ENCODE data around the gene RBFA. TPM values are rescaled to one million over a fixed set of nuclear protein-coding genes. Genes with fewer than 3 reads are reported as not detected.

The RBFA gene
- total RNA-seq, 1 experiment from 2014 or later: 39.5 TPM

DNA sequence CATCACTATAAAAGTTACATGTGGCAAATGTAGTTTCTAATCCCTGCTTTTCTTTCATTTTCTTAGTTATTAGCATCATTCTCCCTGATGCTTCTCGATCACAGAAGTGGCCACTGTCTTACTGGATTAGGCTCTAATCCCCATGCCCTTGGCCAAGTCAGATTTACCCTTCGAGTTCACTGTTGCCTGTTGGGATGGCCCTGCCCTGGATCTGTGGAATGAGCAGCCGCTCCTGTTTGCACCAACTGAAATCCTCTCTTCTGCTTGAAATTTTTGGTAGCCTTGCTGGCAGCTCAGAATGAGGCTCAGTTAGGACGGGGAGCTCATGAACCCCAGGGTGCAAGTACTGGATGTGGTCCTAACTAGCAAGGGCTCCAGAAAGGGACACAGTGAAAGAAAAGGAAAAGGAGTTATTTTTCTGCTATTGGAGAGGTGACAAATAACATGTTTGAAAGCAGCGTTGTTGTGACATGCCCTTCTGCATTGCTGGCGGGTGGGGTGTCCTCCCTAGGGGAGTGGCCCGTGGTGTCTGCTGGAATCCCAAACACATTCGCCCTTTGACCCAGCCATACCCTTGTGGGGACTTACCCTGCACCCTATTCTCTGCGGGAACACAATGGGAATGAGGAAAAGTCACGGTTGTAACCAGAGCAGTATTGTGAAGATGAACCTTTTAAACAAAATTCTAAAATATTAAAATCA is 34.5 kb downstream of the RBFA start:
- ChIA-PET POLR2A (ENCODE audit: low non-redundant PET) (no interaction called here), CTCF (no interaction called here)
- no TSS peak for BruUV-seq (replicated peaks)
- no peak for DNase-seq (ENCODE audit: low spot score)
- intact Hi-C loops (cut with micrococcal nuclease; ENCODE audit: unreplicated experiment): no loop called here
- H3K4me1 ChIP-seq (ENCODE audit: insufficient read depth, low read length, poor library complexity, severe bottlenecking): no peaks in the 10 kb centered on the region
- H3K27me3 ChIP-seq (replicated peaks; ENCODE audit: insufficient read depth, low read depth, low read length, poor library complexity): no peaks in the 10 kb centered on the region
- TF ChIP-seq, protein P1, sequence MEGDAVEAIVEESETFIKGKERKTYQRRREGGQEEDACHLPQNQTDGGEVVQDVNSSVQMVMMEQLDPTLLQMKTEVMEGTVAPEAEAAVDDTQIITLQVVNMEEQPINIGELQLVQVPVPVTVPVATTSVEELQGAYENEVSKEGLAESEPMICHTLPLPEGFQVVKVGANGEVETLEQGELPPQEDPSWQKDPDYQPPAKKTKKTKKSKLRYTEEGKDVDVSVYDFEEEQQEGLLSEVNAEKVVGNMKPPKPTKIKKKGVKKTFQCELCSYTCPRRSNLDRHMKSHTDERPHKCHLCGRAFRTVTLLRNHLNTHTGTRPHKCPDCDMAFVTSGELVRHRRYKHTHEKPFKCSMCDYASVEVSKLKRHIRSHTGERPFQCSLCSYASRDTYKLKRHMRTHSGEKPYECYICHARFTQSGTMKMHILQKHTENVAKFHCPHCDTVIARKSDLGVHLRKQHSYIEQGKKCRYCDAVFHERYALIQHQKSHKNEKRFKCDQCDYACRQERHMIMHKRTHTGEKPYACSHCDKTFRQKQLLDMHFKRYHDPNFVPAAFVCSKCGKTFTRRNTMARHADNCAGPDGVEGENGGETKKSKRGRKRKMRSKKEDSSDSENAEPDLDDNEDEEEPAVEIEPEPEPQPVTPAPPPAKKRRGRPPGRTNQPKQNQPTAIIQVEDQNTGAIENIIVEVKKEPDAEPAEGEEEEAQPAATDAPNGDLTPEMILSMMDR (conservative IDR thresholded peaks at IDR 0.05; ENCODE audit: low read depth, low read length): no peak
- no peak for TF ChIP-seq EZH2 (IDR thresholded peaks at IDR 0.05; ENCODE audit: borderline replicate concordance, low read depth, low read length, poor library complexity, severe bottlenecking)
- H3K4me3 ChIP-seq (ENCODE audit: low read depth, low read length, poor library complexity, severe bottlenecking): no peak overlapping the region
- H3K36me3 ChIP-seq (ENCODE audit: insufficient read depth, low read length, poor library complexity, severe bottlenecking): no peaks in the 10 kb centered on the region
- no peak overlapping the region for H3K27ac ChIP-seq (ENCODE audit: low read depth, low read length, poor library complexity, severe bottlenecking)
- no peaks in the 10 kb centered on the region for H3K9me3 ChIP-seq (ENCODE audit: low read depth, low read length, poor library complexity, severe bottlenecking)

DNA sequence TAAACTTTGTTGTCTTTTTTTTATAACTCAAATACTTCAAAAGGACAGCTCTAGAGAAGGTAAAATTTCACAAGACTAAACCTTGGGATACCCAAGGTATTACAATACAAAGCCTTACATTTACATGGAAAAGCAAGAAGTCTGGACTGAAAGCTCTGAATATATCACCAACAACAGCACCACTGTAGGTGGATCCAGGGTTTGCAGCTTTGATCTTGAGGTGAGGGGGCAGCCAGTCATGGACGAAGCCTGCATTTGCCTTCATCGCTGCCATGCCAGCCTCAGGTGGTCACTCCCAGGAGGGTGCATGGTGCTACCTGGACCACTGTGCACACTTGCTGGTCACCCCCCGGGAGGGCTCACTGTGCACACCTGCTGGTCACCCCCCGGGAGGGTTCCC is 36.6 kb downstream of the RBFA start:
- no peaks in the 10 kb centered on the region for H3K36me3 ChIP-seq (ENCODE audit: insufficient read depth, low read length, poor library complexity, severe bottlenecking)
- no peak for DNase-seq (ENCODE audit: low spot score)
- intact Hi-C loops (cut with micrococcal nuclease; ENCODE audit: unreplicated experiment): no loop called here
- H3K4me3 ChIP-seq (ENCODE audit: low read depth, low read length, poor library complexity, severe bottlenecking): no peak overlapping the region
- H3K27me3 ChIP-seq (replicated peaks; ENCODE audit: insufficient read depth, low read depth, low read length, poor library complexity): no peaks in the 10 kb centered on the region
- CTCF ChIA-PET: no interaction called here
- H3K27ac ChIP-seq (ENCODE audit: low read depth, low read length, poor library complexity, severe bottlenecking): no peak overlapping the region
- H3K9me3 ChIP-seq (ENCODE audit: low read depth, low read length, poor library complexity, severe bottlenecking): no peaks in the 10 kb centered on the region
- TF ChIP-seq, protein P1 (conservative IDR thresholded peaks at IDR 0.05; ENCODE audit: low read depth, low read length): no peak
- no peak for TF ChIP-seq EZH2 (IDR thresholded peaks at IDR 0.05; ENCODE audit: borderline replicate concordance, low read depth, low read length, poor library complexity, severe bottlenecking)
- no peaks in the 10 kb centered on the region for H3K4me1 ChIP-seq (ENCODE audit: insufficient read depth, low read length, poor library complexity, severe bottlenecking)
- BruUV-seq (replicated peaks): no TSS peak
- POLR2A ChIA-PET (ENCODE audit: low non-redundant PET): interaction anchor here (0.7 kb wide), 1 partner anchor 152 kb away, joined by 3 read pairs; no protein-coding TSS in a partner anchor

DNA sequence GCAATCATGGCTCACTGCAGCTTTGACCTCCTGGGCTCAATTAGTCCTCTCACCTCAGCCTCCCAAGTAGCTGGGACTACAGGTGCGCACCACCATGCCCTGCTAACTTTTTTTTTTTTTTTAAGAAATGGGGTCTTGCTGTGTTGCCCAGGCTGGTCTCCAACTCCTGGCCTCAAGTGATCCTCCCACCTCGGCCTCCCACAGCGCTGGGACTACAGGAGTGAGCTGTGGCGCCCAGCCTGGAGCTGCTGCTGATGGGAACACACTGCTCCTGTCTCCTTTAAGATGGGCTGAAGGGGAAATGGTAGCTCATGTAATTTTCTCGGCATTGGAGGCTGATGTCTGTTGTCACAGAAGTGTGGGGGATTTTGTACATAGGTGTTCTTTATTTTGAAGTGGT is 39.9 kb downstream of the RBFA start:
- CTCF ChIA-PET: no interaction called here
- POLR2A ChIA-PET (ENCODE audit: low non-redundant PET): no interaction called here
- TF ChIP-seq, protein P1 (conservative IDR thresholded peaks at IDR 0.05; ENCODE audit: low read depth, low read length): no peak
- no peak for TF ChIP-seq EZH2 (IDR thresholded peaks at IDR 0.05; ENCODE audit: borderline replicate concordance, low read depth, low read length, poor library complexity, severe bottlenecking)
- intact Hi-C loops (cut with micrococcal nuclease; ENCODE audit: unreplicated experiment): no loop called here
- no TSS peak for BruUV-seq (replicated peaks)
- no peaks in the 10 kb centered on the region for H3K36me3 ChIP-seq (ENCODE audit: insufficient read depth, low read length, poor library complexity, severe bottlenecking)
- no peak for DNase-seq (ENCODE audit: low spot score)
- H3K27me3 ChIP-seq (replicated peaks; ENCODE audit: insufficient read depth, low read depth, low read length, poor library complexity): no peaks in the 10 kb centered on the region
- no peak overlapping the region for H3K27ac ChIP-seq (ENCODE audit: low read depth, low read length, poor library complexity, severe bottlenecking)
- H3K9me3 ChIP-seq (ENCODE audit: low read depth, low read length, poor library complexity, severe bottlenecking): no peaks in the 10 kb centered on the region
- H3K4me3 ChIP-seq (ENCODE audit: low read depth, low read length, poor library complexity, severe bottlenecking): no peak overlapping the region
- H3K4me1 ChIP-seq (ENCODE audit: insufficient read depth, low read length, poor library complexity, severe bottlenecking): no peaks in the 10 kb centered on the region
